HG02798 (cell line): Measurements from ENCODE around the gene CHD3.
"Not testable (repeated sequence)": the region's sequence is repeated elsewhere in the genome, so short reads cannot be mapped to it uniquely, and the experiment has no call there.

ENCODE experiments used
- ATAC-seq: cut with Tn5 transposase; IDR thresholded peaks from one replicate; pipeline ENCODE4 v1.9.1; 2021; ENCODE audit warnings: mild to moderate bottlenecking; ENCODE audit not compliant: unreplicated experiment, poor library complexity

The CHD3 gene

DNA sequence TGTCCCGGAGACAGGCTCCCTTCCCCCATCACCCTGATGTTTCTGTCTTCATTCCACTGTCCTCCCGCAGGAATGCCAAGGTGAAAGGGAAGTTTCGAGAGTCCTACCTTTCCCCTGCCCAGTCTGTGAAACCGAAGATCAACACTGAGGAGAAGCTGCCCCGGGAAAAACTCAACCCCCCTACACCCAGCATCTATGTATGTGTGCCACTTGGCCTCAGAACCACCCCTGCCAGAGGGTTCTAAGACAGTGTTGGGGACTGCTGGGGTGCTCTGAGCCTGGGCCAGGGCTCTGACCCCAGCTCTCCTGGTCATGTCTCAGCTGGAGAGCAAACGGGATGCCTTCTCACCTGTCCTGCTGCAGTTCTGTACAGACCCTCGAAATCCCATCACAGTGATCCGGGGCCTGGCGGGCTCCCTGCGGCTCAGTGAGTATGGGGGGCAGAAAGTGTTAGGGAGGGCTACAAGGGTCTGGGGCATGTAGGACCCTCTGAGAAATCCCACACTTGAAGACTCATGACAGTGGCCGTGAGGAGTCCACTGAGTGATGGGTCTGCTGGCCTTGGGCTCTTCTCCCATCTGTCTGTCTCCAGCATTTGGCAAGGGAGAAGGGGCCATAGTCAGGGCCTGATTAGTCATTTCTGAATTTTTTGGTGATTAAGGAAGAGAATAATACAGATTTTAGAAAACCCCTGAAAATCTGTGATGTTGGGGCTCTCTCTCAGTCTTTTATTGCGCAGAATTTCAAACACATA, 38.7 kb upstream of the CHD3 start:
- no peak for ATAC-seq

DNA sequence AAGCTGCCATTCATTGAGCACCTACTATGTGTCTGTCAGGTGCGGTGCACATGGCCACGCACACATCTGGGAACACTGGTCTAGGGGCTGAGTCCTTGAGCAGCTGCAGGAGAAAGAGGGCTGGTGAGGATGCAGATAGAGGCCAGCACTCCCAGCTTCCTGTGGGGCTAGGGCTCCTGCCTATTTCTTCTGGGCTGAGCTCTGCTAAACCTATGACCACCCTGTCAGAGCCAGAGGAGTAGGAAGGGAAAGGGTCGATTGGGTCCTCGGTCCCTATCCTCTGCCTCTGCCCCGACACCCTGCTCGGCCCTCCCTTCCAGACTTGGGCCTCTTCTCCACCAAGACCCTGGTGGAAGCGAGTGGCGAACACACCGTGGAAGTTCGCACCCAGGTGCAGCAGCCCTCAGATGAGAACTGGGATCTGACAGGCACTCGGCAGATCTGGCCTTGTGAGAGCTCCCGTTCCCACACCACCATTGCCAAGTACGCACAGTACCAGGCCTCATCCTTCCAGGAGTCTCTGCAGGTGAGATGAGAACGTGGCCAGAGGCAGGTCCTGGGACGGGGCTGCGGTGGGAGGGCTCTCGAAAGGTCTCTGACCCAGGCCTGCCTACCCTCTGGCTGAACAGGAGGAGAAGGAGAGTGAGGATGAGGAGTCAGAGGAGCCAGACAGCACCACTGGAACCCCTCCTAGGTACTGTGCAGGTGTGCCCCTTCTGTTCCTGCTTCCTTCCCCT, 37.7 kb upstream of the CHD3 start:
- ATAC-seq = no peak

- ATAC-seq = peak; percentile 83
Measured at GRCh38 chr17:7851438-7852261, 36.9 kb upstream of the CHD3 start.

GRCh38 chr17:7852262-7852670, 36.3 kb upstream of the CHD3 start:
- no peak for ATAC-seq

GRCh38 chr17:7852919-7853690, 35.5 kb upstream of the CHD3 start:
- ATAC-seq = no peak

DNA sequence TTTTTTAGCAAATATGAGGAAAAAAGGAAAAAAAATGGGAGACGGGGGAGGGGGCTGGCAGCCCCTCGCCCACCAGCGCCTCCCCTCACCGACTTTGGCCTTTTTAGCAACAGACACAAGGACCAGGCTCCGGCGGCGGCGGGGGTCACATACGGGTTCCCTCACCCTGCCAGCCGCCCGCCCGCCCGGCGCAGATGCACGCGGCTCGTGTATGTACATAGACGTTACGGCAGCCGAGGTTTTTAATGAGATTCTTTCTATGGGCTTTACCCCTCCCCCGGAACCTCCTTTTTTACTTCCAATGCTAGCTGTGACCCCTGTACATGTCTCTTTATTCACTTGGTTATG, 34.9 kb upstream of the CHD3 start:
- no peak for ATAC-seq

DNA sequence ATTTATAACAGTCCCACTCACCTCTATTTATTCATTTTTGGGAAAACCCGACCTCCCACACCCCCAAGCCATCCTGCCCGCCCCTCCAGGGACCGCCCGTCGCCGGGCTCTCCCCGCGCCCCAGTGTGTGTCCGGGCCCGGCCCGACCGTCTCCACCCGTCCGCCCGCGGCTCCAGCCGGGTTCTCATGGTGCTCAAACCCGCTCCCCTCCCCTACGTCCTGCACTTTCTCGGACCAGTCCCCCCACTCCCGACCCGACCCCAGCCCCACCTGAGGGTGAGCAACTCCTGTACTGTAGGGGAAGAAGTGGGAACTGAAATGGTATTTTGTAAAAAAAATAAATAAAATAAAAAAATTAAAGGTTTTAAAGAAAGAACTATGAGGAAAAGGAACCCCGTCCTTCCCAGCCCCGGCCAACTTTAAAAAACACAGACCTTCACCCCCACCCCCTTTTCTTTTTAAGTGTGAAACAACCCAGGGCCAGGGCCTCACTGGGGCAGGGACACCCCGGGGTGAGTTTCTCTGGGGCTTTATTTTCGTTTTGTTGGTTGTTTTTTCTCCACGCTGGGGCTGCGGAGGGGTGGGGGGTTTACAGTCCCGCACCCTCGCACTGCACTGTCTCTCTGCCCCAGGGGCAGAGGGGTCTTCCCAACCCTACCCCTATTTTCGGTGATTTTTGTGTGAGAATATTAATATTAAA, 34.4 kb upstream of the CHD3 start:
- ATAC-seq = no peak

DNA sequence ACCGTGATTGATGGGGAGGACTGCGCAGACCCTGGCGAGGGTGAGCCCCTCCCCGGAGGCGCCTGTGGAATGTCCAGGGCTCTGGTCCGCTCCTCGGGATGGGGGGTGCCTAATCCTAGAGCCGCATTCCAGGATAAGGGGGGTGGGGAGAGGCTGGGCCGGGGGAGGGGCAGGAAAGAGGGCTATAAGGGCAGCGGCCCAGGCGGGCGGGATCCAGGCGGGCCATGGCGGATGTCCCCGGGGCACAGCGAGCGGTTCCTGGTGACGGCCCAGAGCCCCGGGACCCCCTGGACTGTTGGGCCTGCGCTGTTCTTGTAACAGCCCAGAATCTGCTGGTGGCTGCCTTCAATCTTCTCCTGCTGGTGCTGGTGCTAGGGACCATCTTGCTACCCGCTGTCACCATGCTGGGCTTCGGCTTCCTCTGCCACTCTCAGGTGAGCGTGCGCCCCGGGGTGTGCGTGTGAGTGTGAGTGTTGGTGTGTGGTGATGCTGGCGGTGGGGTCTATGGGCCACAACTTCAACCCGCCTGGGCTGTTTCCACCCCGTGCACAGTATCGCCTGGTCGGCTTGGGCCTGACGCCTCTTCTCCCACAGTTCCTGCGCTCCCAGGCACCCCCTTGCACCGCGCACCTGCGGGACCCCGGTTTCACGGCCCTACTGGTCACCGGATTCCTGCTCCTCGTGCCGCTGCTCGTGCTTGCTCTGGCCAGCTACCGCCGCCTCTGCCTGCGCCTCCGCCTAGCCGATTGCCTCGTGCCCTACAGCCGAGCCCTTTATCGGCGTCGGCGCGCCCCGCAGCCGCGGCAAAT, 33.5 kb upstream of the CHD3 start, which contains the start of gene TMEM88:
TMEM88 (plus strand) TSS at position 216 of the 809 bp plus-strand sequence; CDS start at position 225, 9 bp downstream.
- ATAC-seq = no peak

DNA sequence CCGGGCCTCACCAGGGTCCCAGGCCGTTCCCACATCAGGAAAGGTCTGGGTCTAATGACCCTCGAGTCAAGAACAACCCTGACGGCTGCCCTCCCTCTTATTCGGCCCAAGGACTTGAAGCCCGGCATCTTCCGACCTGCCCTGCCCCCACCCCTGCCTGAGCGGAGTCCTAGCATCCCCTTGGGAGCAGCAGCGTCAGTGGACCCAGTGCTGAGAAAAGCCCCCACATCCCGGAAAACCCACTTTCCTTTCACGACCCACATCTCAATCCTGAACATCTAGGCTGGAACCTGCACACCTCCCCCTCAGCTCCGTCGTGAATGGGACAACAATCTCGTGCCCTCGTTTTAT, 33.0 kb upstream of the CHD3 start:
- no peak for ATAC-seq

- no peak for ATAC-seq
Measured at GRCh38 chr17:7856011-7856810, 32.4 kb upstream of the CHD3 start.

- peak; percentile 79 for ATAC-seq
Measured at GRCh38 chr17:7856811-7857712, 31.5 kb upstream of the CHD3 start, which contains the start of gene NAA38. Gene NAA38 (minus strand): TSS chr17:7857559. CDS start chr17:7857463, 96 bp downstream.

- peak; percentile 46 for ATAC-seq
Measured at GRCh38 chr17:7857713-7858521, 30.7 kb upstream of the CHD3 start, which contains the start of gene CYB5D1. Gene CYB5D1 (plus strand): TSS chr17:7858003. CDS start chr17:7858135, 132 bp downstream.

- ATAC-seq = no peak
Measured at GRCh38 chr17:7858522-7858810, 30.1 kb upstream of the CHD3 start.

- no peak for ATAC-seq
Measured at GRCh38 chr17:7859028-7859427, 29.6 kb upstream of the CHD3 start.

GRCh38 chr17:7862692-7863437, 25.7 kb upstream of the CHD3 start:
- ATAC-seq = no peak

- not testable (repeated sequence) for ATAC-seq
Measured at GRCh38 chr17:7864384-7864783, 24.2 kb upstream of the CHD3 start.
